H1 (cell line): Measurements from ENCODE around the gene ARHGAP10. TPM values are rescaled to one million over a fixed set of nuclear protein-coding genes. Genes with fewer than 3 reads are reported as not detected.

ENCODE experiments used
- CTCF ChIA-PET: fragments of 300-600 bp; sonication (Branson Sonifier 250); formaldehyde crosslinking; loops from one replicate; lab custom pipeline; 2021; ENCODE audit not compliant: partially characterized antibody; lab: Charles Lee
- POLR2A ChIA-PET: fragments of 300-600 bp; sonication (Branson Sonifier 250); formaldehyde crosslinking; loops from one replicate; lab custom pipeline; 2021; ENCODE audit warnings: inconsistent platforms; ENCODE audit not compliant: partially characterized antibody; lab: Charles Lee
- DNase-seq, 2 experiments: peaks; one replicate each; pipeline versions ENCODE4 v3.0.0 to v3.0.0-alpha.2; 2010 to 2022; ENCODE audit warnings: low spot score in 2 of 2, low read depth in 1 of 2, mixed read lengths in 1 of 2
- FAIRE-seq: peaks from 2 replicates; lab custom pipeline; 2011; peaks lifted over from hg19 to GRCh38; lab: Jason Lieb, UNC
- H2AFZ ChIP-seq: 2 replicates; pipeline ENCODE4 v1.8.1; 2012; ENCODE audit warnings: low read length, inconsistent platforms
- H2AK5ac ChIP-seq: 2 replicates; pipeline ENCODE4 v1.6.1; 2013; ENCODE audit warnings: low read depth, low read length
- H2BK120ac ChIP-seq: replicated peaks from 2 replicates; pipeline ENCODE3; 2013; ENCODE audit warnings: low read depth, low read length, inconsistent platforms
- H2BK12ac ChIP-seq: 2 replicates; pipeline ENCODE4 v1.6.1; 2013; ENCODE audit warnings: low read depth, low read length
- H2BK15ac ChIP-seq: 2 replicates; pipeline ENCODE4 v1.6.1; 2013; ENCODE audit warnings: low read length
- H2BK20ac ChIP-seq: 2 replicates; pipeline ENCODE4 v1.6.1; 2013; ENCODE audit warnings: low read length
- H2BK5ac ChIP-seq: 2 replicates; pipeline ENCODE4 v1.6.1; 2013; ENCODE audit warnings: low read depth, low read length
- H3K14ac ChIP-seq: 2 replicates; pipeline ENCODE4 v1.6.1; 2013; ENCODE audit warnings: inconsistent platforms; ENCODE audit not compliant: insufficient read length
- H3K18ac ChIP-seq: 2 replicates; pipeline ENCODE4 v1.6.1; 2013; ENCODE audit warnings: low read length; ENCODE audit errors: extremely low read depth
- H3K23ac ChIP-seq: 2 replicates; pipeline ENCODE4 v1.6.1; 2013; ENCODE audit warnings: inconsistent platforms; ENCODE audit not compliant: insufficient read length
- H3K23me2 ChIP-seq: 2 replicates; pipeline ENCODE4 v1.6.1; 2013; ENCODE audit warnings: low read depth, low read length
- H3K27ac ChIP-seq: 2 replicates; pipeline ENCODE4 v1.6.1; 2011; ENCODE audit warnings: low read depth, low read length, inconsistent platforms
- H3K27me3 ChIP-seq, 4 experiments: replicated peaks in 1 of 4; 1 replicate in 1 of 4; 2 replicates in 3 of 4; pipeline versions ENCODE4 v1.6.1 to v1.8.1; 2011 to 2013; ENCODE audit warnings: low read length in 3 of 4, mild to moderate bottlenecking in 3 of 4, inconsistent platforms in 2 of 4, mixed read lengths in 2 of 4, moderate library complexity in 1 of 4; ENCODE audit not compliant: control insufficient read depth in 3 of 4, insufficient read depth in 3 of 4; ENCODE audit errors: extremely low read depth in 1 of 4
- H3K36me3 ChIP-seq, 4 experiments: 2 replicates each; pipeline versions ENCODE4 v1.6.1 to v1.8.1; 2011 to 2013; ENCODE audit warnings: mild to moderate bottlenecking in 4 of 4, low read length in 3 of 4, moderate library complexity in 2 of 4, control low read depth in 1 of 4, inconsistent platforms in 1 of 4; ENCODE audit not compliant: insufficient read depth in 4 of 4, control insufficient read depth in 2 of 4
- H3K4ac ChIP-seq: replicated peaks from 2 replicates; pipeline ENCODE3; 2013; ENCODE audit warnings: low read length, low read depth, mixed read lengths, inconsistent platforms; ENCODE audit not compliant: insufficient read length
- H3K4me1 ChIP-seq, 4 experiments: replicated peaks in 1 of 4; 1 replicate in 1 of 4; 2 replicates in 3 of 4; pipeline versions ENCODE4 v1.6.1 to v1.8.1; 2011 to 2013; ENCODE audit warnings: low read length in 3 of 4, inconsistent platforms in 2 of 4, mixed read lengths in 1 of 4; ENCODE audit not compliant: insufficient read depth in 4 of 4, control insufficient read depth in 3 of 4
- H3K4me2 ChIP-seq, 2 experiments: 2 replicates each; pipeline versions ENCODE4 v1.6.1 to v1.8.1; 2011 to 2013; ENCODE audit warnings: low read depth in 2 of 2, low read length in 2 of 2, control low read depth in 1 of 2, inconsistent platforms in 1 of 2, mild to moderate bottlenecking in 1 of 2; ENCODE audit not compliant: insufficient read depth in 1 of 2
- H3K4me3 ChIP-seq, 4 experiments: fragments of 200-600, 300-600 bp in 1 of 4; sonication (generic), shearing (Covaris generic), sonication (Bioruptor Twin) in 1 of 4; 2 replicates each; pipeline versions ENCODE4 v1.5.1 to v1.8.1; 2011 to 2016; ENCODE audit warnings: low read length in 4 of 4, low read depth in 3 of 4, control low read depth in 2 of 4, inconsistent platforms in 2 of 4, mild to moderate bottlenecking in 2 of 4, mixed read lengths in 1 of 4, moderate library complexity in 1 of 4; ENCODE audit not compliant: insufficient read depth in 2 of 4; ENCODE audit errors: extremely low read depth in 1 of 4
- H3K56ac ChIP-seq: replicated peaks from 2 replicates; pipeline ENCODE3; 2013; ENCODE audit warnings: low read depth, mild to moderate bottlenecking, mixed read lengths, low read length, inconsistent platforms; ENCODE audit not compliant: insufficient read length
- H3K79me1 ChIP-seq: 2 replicates; pipeline ENCODE4 v1.6.1; 2013; ENCODE audit warnings: low read depth, low read length, control low read depth
- H3K79me2 ChIP-seq, 2 experiments: 2 replicates each; pipeline versions ENCODE4 v1.6.1 to v1.8.1; 2012 to 2013; ENCODE audit warnings: low read length in 2 of 2, mild to moderate bottlenecking in 2 of 2, inconsistent platforms in 1 of 2; ENCODE audit not compliant: insufficient read depth in 2 of 2, control insufficient read depth in 1 of 2
- H3K9ac ChIP-seq, 4 experiments: replicated peaks in 1 of 4; 1 replicate in 1 of 4; 2 replicates in 3 of 4; pipeline versions ENCODE4 v1.6.1 to v1.8.1; 2011 to 2013; ENCODE audit warnings: low read depth in 3 of 4, low read length in 3 of 4, control low read depth in 2 of 4, mild to moderate bottlenecking in 2 of 4, moderate library complexity in 2 of 4, inconsistent platforms in 1 of 4; ENCODE audit errors: extremely low read depth in 1 of 4
- H3K9me3 ChIP-seq, 2 experiments: 2 replicates each; pipeline versions ENCODE4 v1.6.1 to v1.8.1; 2012 to 2013; ENCODE audit warnings: mild to moderate bottlenecking in 2 of 2, moderate library complexity in 2 of 2, control low read depth in 1 of 2, inconsistent platforms in 1 of 2, low read depth in 1 of 2, low read length in 1 of 2, mixed read lengths in 1 of 2; ENCODE audit not compliant: insufficient read depth in 2 of 2
- H4K20me1 ChIP-seq, 2 experiments: replicated peaks in 1 of 2; 2 replicates each; pipeline versions ENCODE3 to v1.8.1; 2011 to 2013; ENCODE audit warnings: inconsistent platforms in 2 of 2, low read length in 2 of 2, mild to moderate bottlenecking in 1 of 2; ENCODE audit not compliant: insufficient read depth in 2 of 2, control insufficient read depth in 1 of 2
- H4K5ac ChIP-seq: 2 replicates; pipeline ENCODE4 v1.6.1; 2013; ENCODE audit warnings: low read length, low read depth, mixed read lengths, inconsistent platforms; ENCODE audit not compliant: insufficient read length
- H4K8ac ChIP-seq: 2 replicates; pipeline ENCODE4 v1.8.0; 2013; ENCODE audit warnings: mild to moderate bottlenecking, moderate library complexity, low read length, inconsistent platforms; ENCODE audit not compliant: insufficient read depth; ENCODE audit errors: extremely low read depth
- H4K91ac ChIP-seq: replicated peaks from 2 replicates; pipeline ENCODE3; 2013; ENCODE audit warnings: low read length, mixed read lengths, inconsistent platforms; ENCODE audit not compliant: insufficient read length
- BCL11A ChIP-seq, 2 experiments: IDR thresholded peaks; one replicate each; pipeline ENCODE4 v1.6.1; 2011; ENCODE audit warnings: low read depth in 2 of 2, low read length in 2 of 2, mild to moderate bottlenecking in 2 of 2
- CTCF ChIP-seq, 3 experiments: IDR thresholded peaks; 1 replicate in 2 of 3; 2 replicates in 1 of 3; pipeline versions ENCODE4 v1.5.1 to v1.6.1; 2011; ENCODE audit warnings: low read length in 3 of 3, mild to moderate bottlenecking in 3 of 3, inconsistent platforms in 2 of 3, low read depth in 1 of 3, moderate library complexity in 1 of 3; ENCODE audit not compliant: insufficient read depth in 1 of 3; ENCODE audit errors: control extremely low read depth in 1 of 3
- EP300 ChIP-seq, 2 experiments: IDR thresholded peaks; 1 replicate in 1 of 2; 2 replicates in 1 of 2; pipeline ENCODE4 v1.6.1; 2011 to 2012; ENCODE audit warnings: low read depth in 2 of 2, low read length in 2 of 2, mild to moderate bottlenecking in 2 of 2, borderline replicate concordance in 1 of 2, inconsistent platforms in 1 of 2, moderate library complexity in 1 of 2
- EZH2 ChIP-seq: fragments of 200-600 bp; sonication (generic); IDR thresholded peaks from 2 replicates; pipeline ENCODE4 v1.7.1; 2012; ENCODE audit warnings: low read depth, mild to moderate bottlenecking, moderate library complexity, low read length, inconsistent platforms; ENCODE audit not compliant: severe bottlenecking
- SRF ChIP-seq: IDR thresholded peaks from 2 replicates; pipeline ENCODE4 v1.6.1; 2011; ENCODE audit warnings: mild to moderate bottlenecking, low read depth, low read length, moderate library complexity
- WGBS, 2 experiments: shearing (Covaris generic) in 1 of 2; methylation state at CpG; one replicate each; pipeline versions ENCODE4 v1.1.6 to v1.1.7; 2013 to 2015; ENCODE audit warnings: low lambda C conversion rate in 2 of 2, mixed read lengths in 2 of 2, inconsistent platforms in 1 of 2, low coverage in 1 of 2, missing lambda C conversion rate in 1 of 2; ENCODE audit not compliant: insufficient replicate concordance in 2 of 2, insufficient coverage in 1 of 2, insufficient read length in 1 of 2; ENCODE audit errors: extremely low coverage in 1 of 2, missing lambda C conversion rate in 1 of 2; 5-methylcytosine and 5-hydroxymethylcytosine counted together
- polyA plus RNA-seq, 7 experiments: library from polyadenylated mRNA; depleted of rRNA in 3 of 7; stranded (reverse) in 5 of 7; unstranded in 2 of 7; fragments of >200 nt in 5 of 7; fragments of 200-250 nt in 2 of 7; gene quantifications; 1 replicate in 5 of 7; 2 replicates in 1 of 7; 4 replicates in 1 of 7; pipeline versions ENCODE4 v1.2.1 to v1.2.3, GENCODE V29; 2011 to 2013; ENCODE audit warnings: missing spikeins in 2 of 7, mixed read lengths in 2 of 7
- total RNA-seq: library from RNA; stranded (reverse); fragmentation: NEBNext Ultra II Directional; extraction: Animal tissue kit (Norgen Biotek cat#: 25700); gene quantifications from 2 replicates; pipeline ENCODE4 v1.2.1, GENCODE V29; 2021

ARHGAP10 gene
- total and polyA plus RNA-seq, 2 of the 8 experiments (the other 6 are each of a cell fraction or from before 2014, with no cell fraction given): 3.7 to 6.1 TPM

GRCh38 chr4:147851135-147851534 is 119.2 kb downstream of the ARHGAP10 start:
- Histone ChIP-seq H3K4me1 (peaks cover 0 to 7% (median 2%) of the 10 kb centered on the region in 4 experiments; a peak in 3 of 7 replicates), H3K9ac (no peak overlapping the region), H3K27ac (no peak overlapping the region), H3K79me1 (no peaks in the 10 kb centered on the region), H2BK15ac (no peak overlapping the region), H3K56ac (no peak overlapping the region), H3K23ac (no peak overlapping the region), H4K91ac (no peak overlapping the region), H3K27me3 (no peaks in the 10 kb centered on the region), H3K36me3 (no peaks in the 10 kb centered on the region), H2BK5ac (no peak overlapping the region), H3K4me2 (no peak overlapping the region), H3K23me2 (no peaks in the 10 kb centered on the region), H3K18ac (no peak overlapping the region), H3K4me3 (no peak overlapping the region), H4K8ac (no peak overlapping the region), H3K79me2 (no peaks in the 10 kb centered on the region), H2BK120ac (no peak overlapping the region), H4K20me1 (no peaks in the 10 kb centered on the region), H3K9me3 (no peaks in the 10 kb centered on the region), H2AK5ac (no peak overlapping the region), H4K5ac (no peak overlapping the region), H3K4ac (no peak overlapping the region), H3K14ac (no peak overlapping the region), H2BK12ac (no peak overlapping the region), H2AFZ (no peak overlapping the region), H2BK20ac (no peak overlapping the region)
- CTCF ChIA-PET: interaction anchor here (1.4 to 6.7 kb wide), 2 partner anchors 15 to 117 kb away, joined by 3 to 50 read pairs; no protein-coding TSS in a partner anchor
- WGBS, 2 experiments: 94% methylated on average over 2 of the region's 2 CpGs; no CpG with 5 or more reads in 1 of the 2 experiments
- FAIRE-seq (no peak), DNase-seq (no peak)
- POLR2A ChIA-PET: no interaction called here
- TF ChIP-seq CTCF (IDR thresholded peaks at IDR 0.05; ENCODE audit: control extremely low read depth in 1 of 3, insufficient read depth in 1 of 3, low read depth in 1 of 3, low read length in 3 of 3) (no peak), EP300 (IDR thresholded peaks at IDR 0.05; ENCODE audit: borderline replicate concordance in 1 of 2, low read depth in 2 of 2, low read length in 2 of 2) (no peak), BCL11A (IDR thresholded peaks at IDR 0.05; ENCODE audit: low read depth in 2 of 2, low read length in 2 of 2) (no peak), EZH2 (no peak), SRF (no peak)
- TF ChIP-seq, all 59 proteins: peak for 0
